ENCODE measurements around the gene PPP1R3G.

The PPP1R3G gene

DNA sequence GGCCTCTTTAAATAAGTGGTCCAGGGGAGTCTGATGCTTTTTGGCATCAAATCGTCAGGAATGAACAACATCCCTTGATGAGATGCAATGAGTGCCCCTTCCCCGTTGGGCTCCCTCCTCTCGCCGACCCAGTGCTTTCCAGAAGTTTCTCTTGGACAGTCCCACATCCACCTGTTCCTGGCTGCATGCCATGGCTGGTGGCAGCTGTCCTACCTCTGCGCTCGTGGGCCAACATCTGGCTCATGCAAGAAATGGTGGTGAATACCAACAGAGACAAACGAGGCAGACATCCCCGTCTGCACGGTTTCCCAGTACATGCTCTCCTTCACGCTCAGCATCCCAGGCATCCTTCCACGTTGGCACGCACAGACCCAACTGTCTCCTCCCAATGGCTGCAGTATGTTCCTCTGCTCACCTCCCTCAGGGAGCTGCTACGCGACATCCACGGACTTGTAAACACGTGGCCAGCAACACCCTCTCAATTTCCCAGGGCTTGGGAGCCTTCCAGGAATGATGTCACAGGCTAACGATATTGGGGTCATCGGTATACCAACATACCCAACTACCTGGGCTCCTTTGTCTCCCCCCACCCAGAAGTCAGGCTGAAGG is 37.5 kb downstream of the PPP1R3G start:
- peaks cover 4% of the 10 kb centered on the region for H3K9me3 ChIP-seq (ENCODE audit: severe bottlenecking)
- no peaks in the 10 kb centered on the region for H3K27me3 ChIP-seq (ENCODE audit: insufficient read depth, low read depth, severe bottlenecking)
- H3K4me3 ChIP-seq (ENCODE audit: low read depth, low read length): no peak overlapping the region
- H3K36me3 ChIP-seq: peaks cover 3% of the 10 kb centered on the region; the same call in 1 of the 2 replicates
- no peak for DNase-seq
- no peak overlapping the region for H3K27ac ChIP-seq
- TF ChIP-seq, protein P1, sequence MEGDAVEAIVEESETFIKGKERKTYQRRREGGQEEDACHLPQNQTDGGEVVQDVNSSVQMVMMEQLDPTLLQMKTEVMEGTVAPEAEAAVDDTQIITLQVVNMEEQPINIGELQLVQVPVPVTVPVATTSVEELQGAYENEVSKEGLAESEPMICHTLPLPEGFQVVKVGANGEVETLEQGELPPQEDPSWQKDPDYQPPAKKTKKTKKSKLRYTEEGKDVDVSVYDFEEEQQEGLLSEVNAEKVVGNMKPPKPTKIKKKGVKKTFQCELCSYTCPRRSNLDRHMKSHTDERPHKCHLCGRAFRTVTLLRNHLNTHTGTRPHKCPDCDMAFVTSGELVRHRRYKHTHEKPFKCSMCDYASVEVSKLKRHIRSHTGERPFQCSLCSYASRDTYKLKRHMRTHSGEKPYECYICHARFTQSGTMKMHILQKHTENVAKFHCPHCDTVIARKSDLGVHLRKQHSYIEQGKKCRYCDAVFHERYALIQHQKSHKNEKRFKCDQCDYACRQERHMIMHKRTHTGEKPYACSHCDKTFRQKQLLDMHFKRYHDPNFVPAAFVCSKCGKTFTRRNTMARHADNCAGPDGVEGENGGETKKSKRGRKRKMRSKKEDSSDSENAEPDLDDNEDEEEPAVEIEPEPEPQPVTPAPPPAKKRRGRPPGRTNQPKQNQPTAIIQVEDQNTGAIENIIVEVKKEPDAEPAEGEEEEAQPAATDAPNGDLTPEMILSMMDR (IDR thresholded peaks at IDR 0.05; ENCODE audit: low read depth, low read length): no peak

DNA sequence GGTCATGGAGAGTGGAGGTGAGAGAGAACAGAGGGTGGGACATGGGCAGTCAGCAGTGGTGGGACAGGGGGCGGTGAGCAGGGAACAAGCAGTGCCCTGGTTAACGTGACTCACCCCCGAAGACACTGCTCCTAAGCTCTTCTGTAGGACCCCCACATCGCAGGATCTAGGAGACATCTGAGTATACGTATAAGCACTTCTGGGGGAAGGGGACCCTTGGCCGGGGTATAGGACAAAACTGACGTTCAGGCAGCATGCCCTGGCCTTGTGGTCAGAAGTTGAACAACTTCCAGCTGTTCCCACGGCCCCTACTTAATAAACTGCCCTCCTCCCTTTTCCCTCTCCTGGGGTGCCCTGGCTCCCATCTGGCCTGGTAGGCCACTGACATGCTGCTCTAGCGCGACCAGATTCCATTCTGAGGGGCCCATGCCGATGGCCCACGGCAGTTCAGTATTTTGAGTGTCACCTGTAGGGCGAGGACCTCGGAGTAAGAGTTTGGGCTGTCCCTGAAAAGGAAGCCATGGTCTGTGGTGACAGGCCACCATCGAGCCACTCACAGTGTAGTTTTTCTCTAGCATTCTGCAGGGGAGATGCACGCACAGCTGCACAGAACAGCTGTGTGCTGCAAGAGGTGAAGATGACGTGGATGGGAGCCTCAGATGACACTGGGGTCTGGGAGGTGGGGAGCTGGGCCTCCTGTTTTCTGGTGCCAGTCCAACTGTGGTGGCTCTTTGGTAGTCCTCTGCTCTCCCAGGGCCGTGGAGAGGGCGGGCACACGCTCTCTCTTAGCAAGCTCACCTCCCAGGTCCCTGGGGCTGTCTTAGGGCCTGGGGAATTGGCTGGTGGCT is 38.4 kb downstream of the PPP1R3G start:
- Histone ChIP-seq H3K4me3 (ENCODE audit: low read depth, low read length) (no peak overlapping the region), H3K36me3 (peaks cover 3% of the 10 kb centered on the region; the same call in 1 of the 2 replicates), H3K27me3 (ENCODE audit: insufficient read depth, low read depth, severe bottlenecking) (no peaks in the 10 kb centered on the region), H3K9me3 (ENCODE audit: severe bottlenecking) (peaks cover 4% of the 10 kb centered on the region), H3K27ac (no peak overlapping the region)
- TF ChIP-seq, protein P1 (IDR thresholded peaks at IDR 0.05; ENCODE audit: low read depth, low read length): no peak
- DNase-seq: no peak

DNA sequence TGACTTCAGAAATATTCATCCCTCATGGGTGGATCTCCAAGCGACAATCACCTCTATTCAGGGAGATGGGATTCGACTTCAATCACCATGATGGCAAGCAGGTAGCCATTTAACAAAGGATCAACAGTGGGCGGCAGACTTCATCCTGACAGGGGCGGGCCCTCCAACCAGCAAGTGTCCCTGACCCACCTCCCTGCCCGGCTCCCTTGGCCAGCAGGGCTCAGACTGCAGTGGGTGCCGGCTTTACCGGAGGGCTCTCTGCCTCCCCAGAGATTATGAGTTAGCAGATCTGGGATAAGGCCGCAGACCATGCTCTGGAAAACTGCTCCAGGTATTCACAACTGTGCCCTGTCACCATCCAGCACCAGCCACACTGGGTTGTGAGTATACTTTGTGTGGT is 39.4 kb downstream of the PPP1R3G start:
- Histone ChIP-seq H3K9me3 (ENCODE audit: severe bottlenecking) (peaks cover 4% of the 10 kb centered on the region), H3K27me3 (ENCODE audit: insufficient read depth, low read depth, severe bottlenecking) (no peaks in the 10 kb centered on the region), H3K27ac (no peak overlapping the region), H3K36me3 (peaks cover 3% of the 10 kb centered on the region; the same call in 1 of the 2 replicates), H3K4me3 (ENCODE audit: low read depth, low read length) (no peak overlapping the region)
- DNase-seq: no peak
- TF ChIP-seq, protein P1 (IDR thresholded peaks at IDR 0.05; ENCODE audit: low read depth, low read length): no peak

- Histone ChIP-seq H3K4me3 (ENCODE audit: low read depth, low read length) (no peak overlapping the region), H3K27me3 (ENCODE audit: insufficient read depth, low read depth, severe bottlenecking) (no peaks in the 10 kb centered on the region), H3K9me3 (ENCODE audit: severe bottlenecking) (peaks cover 4% of the 10 kb centered on the region), H3K27ac (no peak overlapping the region), H3K36me3 (peaks cover 3% of the 10 kb centered on the region; the same call in 1 of the 2 replicates)
- TF ChIP-seq, protein P1 (IDR thresholded peaks at IDR 0.05; ENCODE audit: low read depth, low read length): no peak
- DNase-seq: no peak
Measured at GRCh38 chr6:5125152-5126006, 40.2 kb downstream of the PPP1R3G start.

GRCh38 chr6:5126214-5126613 is 41.1 kb downstream of the PPP1R3G start:
- DNase-seq: no peak
- Histone ChIP-seq H3K27me3 (ENCODE audit: insufficient read depth, low read depth, severe bottlenecking) (no peaks in the 10 kb centered on the region), H3K27ac (no peak overlapping the region), H3K9me3 (ENCODE audit: severe bottlenecking) (no peaks in the 10 kb centered on the region), H3K36me3 (peaks cover 3% of the 10 kb centered on the region; the same call in 1 of the 2 replicates), H3K4me3 (ENCODE audit: low read depth, low read length) (no peak overlapping the region)
- TF ChIP-seq, protein P1 (IDR thresholded peaks at IDR 0.05; ENCODE audit: low read depth, low read length): no peak
